Islet of Langerhans (tissue), 1 donor: ENCODE measurements around the gene TXNDC2.
"Not testable (repeated sequence)": the region's sequence is repeated elsewhere in the genome, so short reads cannot be mapped to it uniquely, and the experiment has no call there.

ENCODE experiments used
- FAIRE-seq: peaks from one replicate; lab custom pipeline; 2011; peaks lifted over from hg19 to GRCh38; lab: Jason Lieb, UNC

Gene TXNDC2

DNA sequence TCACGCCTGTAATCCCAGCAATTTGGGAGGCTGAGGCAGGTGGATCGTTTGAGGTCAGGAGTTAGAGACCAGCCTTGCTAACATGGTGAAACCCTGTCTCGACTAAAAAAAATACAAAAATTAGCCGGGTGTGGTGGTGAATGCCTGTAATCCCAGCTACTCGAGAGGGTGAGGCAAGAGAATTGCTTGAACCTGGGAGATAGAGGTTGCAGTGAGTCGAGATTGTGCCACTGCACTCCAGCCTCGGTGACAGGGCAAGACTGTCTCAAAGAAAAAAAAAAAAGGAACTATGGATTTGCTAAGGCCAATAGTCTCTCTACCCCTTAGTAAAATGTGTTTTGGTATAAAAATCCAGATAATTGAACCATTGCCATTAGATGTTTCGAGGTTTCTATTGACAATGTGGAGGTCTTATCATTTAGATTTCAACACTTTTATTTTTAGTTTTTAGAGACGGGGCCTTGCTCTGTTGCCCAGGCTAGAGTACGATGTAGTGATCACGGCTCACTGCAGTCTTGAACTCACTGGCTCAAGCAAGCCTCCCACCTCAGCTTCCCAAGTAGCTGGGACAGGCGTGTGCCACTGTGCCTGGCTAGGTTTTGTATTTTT is 1.1 kb upstream of the TXNDC2 start:
- no peak for FAIRE-seq

GRCh38 chr18:9886005-9886348 is 204 bp downstream of the TXNDC2 start:
- FAIRE-seq = no peak

DNA sequence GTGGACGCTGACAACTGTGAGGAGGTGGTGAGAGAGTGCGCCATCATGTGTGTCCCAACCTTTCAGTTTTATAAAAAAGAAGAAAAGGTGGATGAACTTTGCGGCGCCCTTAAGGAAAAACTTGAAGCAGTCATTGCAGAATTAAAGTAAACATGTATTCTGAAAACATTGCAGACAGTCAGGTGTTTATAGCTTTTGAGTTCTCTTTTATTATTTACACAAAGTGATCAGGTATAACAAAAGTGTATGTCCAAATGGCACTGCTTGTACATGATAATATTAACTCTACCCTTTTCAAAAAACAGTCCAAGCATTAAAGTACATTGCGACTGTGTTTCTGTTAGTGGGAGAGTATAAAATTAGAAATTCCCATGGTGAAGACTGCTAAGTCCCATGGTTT is 2.2 kb downstream of the TXNDC2 start:
- no peak for FAIRE-seq

DNA sequence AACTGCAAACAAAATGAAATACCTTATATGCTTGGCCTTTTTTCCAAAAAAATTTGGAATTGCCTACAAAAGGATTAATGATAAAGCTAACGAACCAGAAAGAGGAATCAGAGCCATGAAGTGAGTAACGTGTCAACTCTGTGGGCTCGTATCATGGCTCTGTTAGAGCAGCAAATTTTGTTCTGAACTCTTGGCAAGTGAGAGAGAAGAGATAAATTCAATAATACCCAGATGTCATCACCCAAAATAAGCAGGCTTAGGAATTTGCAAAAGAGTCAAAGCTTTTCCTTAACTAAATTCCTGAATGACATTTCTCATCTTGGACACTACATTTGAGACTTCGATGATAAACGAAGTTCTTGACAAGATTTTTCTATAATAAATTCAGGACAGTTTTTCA is 4.4 kb downstream of the TXNDC2 start:
- no peak for FAIRE-seq

- no peak for FAIRE-seq
Measured at GRCh38 chr18:9890957-9891356, 5.2 kb downstream of the TXNDC2 start.

GRCh38 chr18:9891515-9891914 is 5.7 kb downstream of the TXNDC2 start:
- FAIRE-seq = not testable (repeated sequence)

DNA sequence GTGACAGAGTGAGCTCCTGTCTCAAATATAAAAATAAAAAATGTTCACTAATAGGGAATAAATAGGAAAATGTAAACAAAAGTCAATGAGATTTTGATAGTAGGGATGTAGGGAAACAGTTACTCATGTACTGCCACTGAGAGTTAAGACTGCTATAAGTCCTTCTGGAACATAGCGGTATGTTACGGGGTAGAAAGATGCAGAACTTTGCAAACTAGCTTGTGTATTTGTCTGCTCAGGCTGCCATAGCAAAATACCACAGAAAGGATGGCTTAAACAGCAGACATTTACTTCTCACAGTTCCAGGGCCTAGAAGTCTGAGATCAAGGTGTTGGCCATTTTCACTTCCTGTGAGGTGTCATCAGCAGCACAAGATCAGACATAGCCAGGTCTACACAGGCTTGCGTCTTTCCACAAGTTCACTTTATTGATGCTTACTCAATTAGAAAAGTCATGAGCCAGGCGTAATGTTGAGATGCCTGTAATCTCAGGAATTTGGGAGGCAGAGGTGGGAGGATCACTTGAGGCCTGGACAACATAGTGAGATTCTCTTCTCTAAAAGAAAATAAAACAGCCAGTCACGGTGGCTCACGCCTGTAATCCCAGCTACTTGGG is 8.8 kb downstream of the TXNDC2 start:
- no peak for FAIRE-seq

DNA sequence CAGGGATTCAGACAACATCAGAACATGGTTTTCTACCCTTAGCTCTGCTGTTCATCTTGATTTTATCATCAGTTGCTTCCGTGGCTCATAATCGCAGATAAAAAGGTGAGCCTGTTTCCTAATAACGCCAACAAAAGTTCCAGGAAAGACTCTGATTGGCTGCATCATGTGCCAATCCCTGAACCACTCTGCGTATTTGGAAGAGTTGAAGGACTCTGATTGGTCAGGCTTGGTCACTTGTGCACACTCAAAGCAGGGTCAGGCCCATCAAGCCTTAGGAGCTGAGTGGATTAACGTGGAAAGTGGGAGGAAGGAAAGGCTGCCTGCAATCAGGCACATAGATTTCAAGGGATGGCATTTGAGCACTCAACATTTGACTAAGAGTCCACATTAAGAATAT is 11.4 kb downstream of the TXNDC2 start:
- FAIRE-seq = no peak

- not testable (repeated sequence) for FAIRE-seq
Measured at GRCh38 chr18:9897787-9898291, 12.1 kb downstream of the TXNDC2 start.

- no peak for FAIRE-seq
Measured at GRCh38 chr18:9898792-9899549, 13.2 kb downstream of the TXNDC2 start.

GRCh38 chr18:9899550-9899930 is 13.8 kb downstream of the TXNDC2 start:
- not testable (repeated sequence) for FAIRE-seq

DNA sequence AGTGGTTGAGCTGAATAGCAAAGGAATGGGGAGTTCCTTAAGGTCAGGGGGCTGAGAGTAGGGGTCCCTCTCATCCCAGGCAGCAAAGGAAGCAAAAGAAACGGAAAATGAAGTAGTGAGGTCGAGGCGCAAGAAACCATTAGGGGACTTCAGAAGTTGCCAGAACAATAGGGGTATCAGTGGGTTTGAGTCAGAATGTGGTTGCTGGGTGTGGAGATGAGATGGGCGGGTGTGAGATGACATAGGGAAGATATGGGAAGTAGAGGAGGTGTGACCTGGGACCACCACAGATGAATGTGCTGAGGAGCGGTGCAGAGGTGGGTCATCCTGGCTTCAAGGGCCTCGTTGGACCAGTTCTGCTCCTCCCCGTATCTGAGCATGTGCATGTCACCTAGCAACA is 14.9 kb downstream of the TXNDC2 start:
- no peak for FAIRE-seq

DNA sequence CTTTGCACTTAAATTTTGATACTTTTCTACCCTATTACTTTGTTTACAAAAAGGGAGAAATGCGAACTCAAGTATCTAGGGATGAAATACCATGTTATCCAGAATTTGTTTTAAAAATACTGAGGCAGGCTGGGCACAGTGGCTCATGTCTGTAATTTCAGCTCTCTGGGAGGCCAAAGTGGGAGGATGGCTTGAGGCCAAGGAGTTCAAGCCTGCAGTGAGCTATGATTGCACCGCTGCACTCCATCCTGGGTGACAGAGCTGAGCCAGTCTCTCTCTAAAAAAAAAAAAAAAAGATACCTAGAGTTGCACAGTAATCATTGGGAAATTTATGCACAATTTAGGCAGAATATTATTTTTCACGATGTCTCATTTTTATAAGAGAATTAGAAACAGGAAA is 15.6 kb downstream of the TXNDC2 start:
- no peak for FAIRE-seq

DNA sequence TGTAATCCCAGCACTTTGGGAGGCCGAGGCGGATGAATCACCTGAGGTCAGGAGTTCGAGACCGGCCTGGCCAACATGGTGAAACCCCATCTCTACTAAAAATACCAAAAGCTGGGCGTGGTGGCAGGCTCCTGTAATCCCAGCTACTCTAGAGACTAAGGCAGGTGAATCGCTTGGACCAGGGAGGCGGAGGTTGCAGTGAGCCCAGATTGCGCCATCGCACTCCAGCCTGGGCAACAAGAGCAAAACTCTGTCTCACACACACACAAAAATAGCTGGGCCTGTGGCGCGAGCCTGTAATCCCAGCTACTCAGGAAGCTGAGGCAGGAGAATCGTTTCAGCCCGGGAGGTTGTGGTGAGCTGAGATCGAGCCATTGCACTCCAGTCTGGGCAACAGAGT is 16.5 kb downstream of the TXNDC2 start:
- not testable (repeated sequence) for FAIRE-seq

GRCh38 chr18:9902832-9903231 is 17.1 kb downstream of the TXNDC2 start:
- FAIRE-seq = no peak

DNA sequence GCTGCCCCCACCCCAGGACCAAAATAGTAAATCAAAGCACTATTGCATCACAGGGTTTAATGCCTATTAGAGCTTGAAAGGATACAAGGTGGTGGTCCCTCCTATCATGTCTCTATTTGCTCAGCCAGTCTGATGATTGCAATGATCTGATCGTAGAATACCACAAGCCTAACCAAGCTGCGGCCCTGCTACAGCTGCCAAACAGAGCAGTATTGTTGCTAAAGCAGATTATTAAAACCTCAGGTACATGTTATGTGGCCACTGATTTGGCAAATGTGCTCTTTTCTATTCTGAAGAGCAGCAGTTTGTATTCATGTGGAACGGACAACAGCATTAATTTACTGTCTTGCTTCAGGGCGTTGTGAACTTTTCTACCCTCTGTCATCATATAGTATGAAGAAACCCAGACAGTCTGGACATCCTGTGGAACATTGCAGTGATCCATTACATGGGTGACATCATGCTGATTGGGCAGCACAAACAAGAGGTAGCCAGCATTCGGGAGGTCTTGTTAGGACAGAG is 19.7 kb downstream of the TXNDC2 start:
- no peak for FAIRE-seq

DNA sequence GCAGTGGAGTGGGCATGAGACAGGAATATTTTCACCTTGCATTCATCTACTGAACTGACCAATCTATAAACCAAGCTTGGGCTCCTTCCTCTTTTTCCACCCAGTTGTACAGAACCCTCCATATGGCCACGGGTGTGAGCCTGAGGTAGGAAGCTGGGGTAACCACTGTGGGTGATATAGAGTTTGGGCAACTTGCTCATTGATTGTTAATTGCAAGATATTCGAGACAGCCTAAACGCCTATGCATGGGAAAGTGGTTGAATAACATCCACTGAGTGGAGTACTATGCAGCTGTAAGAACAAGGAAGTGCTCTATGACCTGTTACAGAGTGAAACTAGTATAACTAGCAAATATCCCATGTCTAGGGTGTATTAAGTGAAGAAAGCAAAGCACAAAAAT is 20.7 kb downstream of the TXNDC2 start:
- no peak for FAIRE-seq

GRCh38 chr18:9907867-9908266 is 22.1 kb downstream of the TXNDC2 start:
- no peak for FAIRE-seq

DNA sequence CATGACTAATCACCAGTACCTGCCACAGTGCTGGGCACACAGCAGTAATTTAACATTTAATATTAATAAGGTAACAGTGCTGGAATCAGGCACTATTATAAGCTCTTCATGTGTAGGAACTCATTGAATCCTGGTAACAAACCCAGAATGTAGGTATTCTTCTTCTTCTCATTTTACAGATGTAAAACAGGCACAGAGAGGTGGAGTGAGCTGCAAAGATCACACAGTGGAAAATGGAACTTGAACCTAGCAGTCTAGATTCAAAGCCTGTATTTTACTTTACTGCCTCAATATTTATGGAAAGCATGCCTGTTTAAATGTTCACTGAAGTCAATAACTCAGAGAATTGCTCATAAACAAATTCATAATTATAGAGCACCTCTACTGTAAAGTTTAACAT is 24.3 kb downstream of the TXNDC2 start:
- no peak for FAIRE-seq

DNA sequence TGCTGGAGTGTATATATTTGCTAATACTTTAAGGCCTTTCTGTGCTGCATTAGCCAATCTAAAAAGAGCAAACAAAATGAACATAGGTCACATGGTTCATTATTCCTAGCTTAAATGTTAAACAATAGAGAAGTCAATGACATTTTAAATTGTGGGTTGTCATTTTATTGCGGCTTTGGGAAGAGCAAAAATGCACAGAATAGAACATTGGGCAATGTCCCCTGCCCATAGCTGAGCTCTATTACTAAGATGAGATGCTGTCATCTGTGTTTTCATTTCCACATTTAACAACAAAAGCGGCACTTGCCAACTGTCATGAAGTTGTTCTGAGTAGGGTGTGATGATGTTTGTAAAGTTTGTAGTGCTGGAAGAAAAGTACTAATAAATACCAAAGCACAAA is 24.9 kb downstream of the TXNDC2 start:
- no peak for FAIRE-seq

- FAIRE-seq = no peak
Measured at GRCh38 chr18:9911226-9911625, 25.5 kb downstream of the TXNDC2 start.

DNA sequence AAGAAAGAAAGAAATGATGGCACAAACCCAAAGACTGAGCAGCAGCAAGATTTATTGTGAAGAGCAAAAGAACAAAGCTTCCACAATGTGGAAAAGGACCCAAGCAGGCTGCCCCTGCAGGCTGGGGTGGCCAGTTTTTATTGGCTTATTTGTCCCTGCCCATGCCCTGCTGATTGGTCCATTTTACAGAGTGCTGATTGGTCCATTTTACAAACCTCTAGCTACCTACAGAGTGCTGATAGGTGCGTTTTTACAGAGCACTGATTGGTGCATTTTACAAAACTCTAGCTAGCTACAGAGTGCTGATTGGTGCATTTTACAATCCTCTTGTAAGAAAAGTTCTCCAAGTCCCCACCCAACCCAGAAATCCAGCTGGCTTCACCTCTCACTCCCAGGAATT is 26.5 kb downstream of the TXNDC2 start:
- not testable (repeated sequence) for FAIRE-seq

DNA sequence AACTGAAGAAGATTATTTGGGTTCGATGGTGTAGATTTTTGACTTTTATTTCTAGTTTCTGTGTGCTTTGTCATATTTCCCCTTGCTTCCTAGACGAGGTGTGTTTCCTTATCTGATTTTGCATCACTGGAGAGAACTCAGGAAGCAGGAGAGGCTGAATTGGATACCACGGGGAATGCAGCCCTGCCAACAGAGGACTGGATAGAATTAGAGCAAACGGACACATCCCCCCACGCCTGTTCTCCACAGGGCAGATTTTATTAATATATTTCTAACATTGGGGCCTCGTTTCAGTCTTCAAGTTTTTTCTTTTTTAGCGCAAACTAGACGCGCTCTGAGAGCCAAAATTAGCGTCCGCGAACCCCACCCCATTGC is 27.4 kb downstream of the TXNDC2 start:
- FAIRE-seq = no peak
